Smooth muscle cell (in vitro differentiated cells): ENCODE data around the gene INPP4B. TPM values are rescaled to one million over a fixed set of nuclear protein-coding genes. Genes with fewer than 3 reads are reported as not detected.

Experiments
- DNase-seq: peaks from one replicate; lab custom pipeline; 2025; ENCODE audit not compliant: unreplicated experiment; lab: John Stamatoyannopoulos, UW
- H2AFZ ChIP-seq: fragments of 200-600 bp; sonication (generic); 2 replicates; pipeline ENCODE4 v1.6.0; 2016; ENCODE audit warnings: antibody characterized with exemption, low read depth, mild to moderate bottlenecking
- H3F3A ChIP-seq: fragments of 200-600 bp; sonication (generic); 2 replicates; pipeline ENCODE4 v1.6.0; 2017; ENCODE audit warnings: antibody characterized with exemption, low read depth
- H3K27ac ChIP-seq: fragments of 200-600 bp; sonication (generic); 2 replicates; pipeline ENCODE4 v1.5.1; 2016; ENCODE audit warnings: low read depth, mild to moderate bottlenecking
- H3K27me3 ChIP-seq: fragments of 200-600 bp; sonication (generic); 2 replicates; pipeline ENCODE4 v1.6.1; 2016; ENCODE audit warnings: low read depth, mild to moderate bottlenecking
- H3K36me3 ChIP-seq: fragments of 200-600 bp; sonication (generic); 2 replicates; pipeline ENCODE4 v1.5.1; 2016; ENCODE audit warnings: low read depth
- H3K4me1 ChIP-seq: fragments of 200-600 bp; sonication (generic); 2 replicates; pipeline ENCODE4 v1.5.1; 2016; ENCODE audit warnings: low read depth
- H3K4me2 ChIP-seq: fragments of 200-600 bp; sonication (generic); 2 replicates; pipeline ENCODE4 v1.6.0; 2016; ENCODE audit warnings: mild to moderate bottlenecking
- H3K4me3 ChIP-seq: fragments of 200-600 bp; sonication (generic); 2 replicates; pipeline ENCODE4 v1.5.1; 2016; ENCODE audit warnings: mild to moderate bottlenecking
- H3K79me2 ChIP-seq: fragments of 200-600 bp; sonication (generic); 2 replicates; pipeline ENCODE4 v1.6.0; 2016; ENCODE audit warnings: low read depth, mild to moderate bottlenecking
- H3K9ac ChIP-seq: fragments of 200-600 bp; sonication (generic); 2 replicates; pipeline ENCODE4 v1.6.0; 2016; ENCODE audit warnings: low read depth
- H3K9me3 ChIP-seq: fragments of 200-600 bp; sonication (generic); replicated peaks from 2 replicates; pipeline ENCODE4 v1.5.1; 2016; ENCODE audit warnings: low read depth
- H4K20me1 ChIP-seq: fragments of 200-600 bp; sonication (generic); 2 replicates; pipeline ENCODE4 v1.6.0; 2016; ENCODE audit warnings: low read depth
- WGBS: methylation state at CpG from one replicate; pipeline ENCODE4 v1.1.7; 2016; ENCODE audit warnings: low lambda C conversion rate; 5-methylcytosine and 5-hydroxymethylcytosine counted together
- polyA plus RNA-seq: library from polyadenylated mRNA; unstranded; fragments of >200 nt; fragmentation: Nextera tagmentation; extraction: Ambion mirVana; gene quantifications from 2 replicates; pipeline ENCODE4 v1.2.1, GENCODE V29; 2016
- total RNA-seq: library from RNA; depleted of rRNA; stranded (reverse); fragments of >200 nt; gene quantifications from 2 replicates; pipeline ENCODE4 v1.2.3, GENCODE V29; 2014
- TF ChIP-seq, protein P1 (sequence below): fragments of 200-600 bp; sonication (generic); IDR thresholded peaks from 2 replicates; pipeline ENCODE4 v1.5.1; 2017; ENCODE audit warnings: borderline replicate concordance, mild to moderate bottlenecking, antibody characterized with exemption; ENCODE audit not compliant: insufficient read depth, poor library complexity, severe bottlenecking

INPP4B gene
- total and polyA plus RNA-seq, 2 experiments from 2014 or later, result 2.0 to 10.9 TPM

DNA sequence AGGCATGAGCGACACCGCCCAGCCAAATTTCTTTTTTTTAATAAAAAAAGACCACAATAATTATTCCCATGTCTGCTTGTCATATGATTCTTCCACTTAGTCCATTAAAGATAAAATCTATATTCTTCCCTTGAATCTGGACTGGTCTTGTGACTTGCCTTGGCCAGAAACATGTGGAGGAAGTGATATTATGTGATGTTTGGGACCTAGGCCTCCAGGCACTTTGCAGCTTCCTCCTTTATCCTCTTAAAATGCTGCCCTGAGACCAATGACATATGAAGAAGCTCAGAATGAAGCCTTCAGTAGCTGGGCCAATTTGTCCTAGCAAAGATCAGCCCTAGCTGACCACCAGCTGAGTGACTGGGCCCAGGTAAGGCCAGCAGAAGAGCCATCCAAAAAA lies 250.0 kb downstream of the INPP4B start:
- TF ChIP-seq, protein P1, sequence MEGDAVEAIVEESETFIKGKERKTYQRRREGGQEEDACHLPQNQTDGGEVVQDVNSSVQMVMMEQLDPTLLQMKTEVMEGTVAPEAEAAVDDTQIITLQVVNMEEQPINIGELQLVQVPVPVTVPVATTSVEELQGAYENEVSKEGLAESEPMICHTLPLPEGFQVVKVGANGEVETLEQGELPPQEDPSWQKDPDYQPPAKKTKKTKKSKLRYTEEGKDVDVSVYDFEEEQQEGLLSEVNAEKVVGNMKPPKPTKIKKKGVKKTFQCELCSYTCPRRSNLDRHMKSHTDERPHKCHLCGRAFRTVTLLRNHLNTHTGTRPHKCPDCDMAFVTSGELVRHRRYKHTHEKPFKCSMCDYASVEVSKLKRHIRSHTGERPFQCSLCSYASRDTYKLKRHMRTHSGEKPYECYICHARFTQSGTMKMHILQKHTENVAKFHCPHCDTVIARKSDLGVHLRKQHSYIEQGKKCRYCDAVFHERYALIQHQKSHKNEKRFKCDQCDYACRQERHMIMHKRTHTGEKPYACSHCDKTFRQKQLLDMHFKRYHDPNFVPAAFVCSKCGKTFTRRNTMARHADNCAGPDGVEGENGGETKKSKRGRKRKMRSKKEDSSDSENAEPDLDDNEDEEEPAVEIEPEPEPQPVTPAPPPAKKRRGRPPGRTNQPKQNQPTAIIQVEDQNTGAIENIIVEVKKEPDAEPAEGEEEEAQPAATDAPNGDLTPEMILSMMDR, result no peak
- no peaks in the 10 kb centered on the region for H3K4me1 ChIP-seq
- no peak for DNase-seq
- WGBS, result 97% methylated on average over 2 of the region's 2 CpGs
- no peak overlapping the region for H3K9ac ChIP-seq
- no peaks in the 10 kb centered on the region for H3K79me2 ChIP-seq
- no peaks in the 10 kb centered on the region for H3K36me3 ChIP-seq
- no peak overlapping the region for H2AFZ ChIP-seq
- no peaks in the 10 kb centered on the region for H3K27me3 ChIP-seq
- no peaks in the 10 kb centered on the region for H4K20me1 ChIP-seq
- H3F3A ChIP-seq, result no peaks in the 10 kb centered on the region
- H3K9me3 ChIP-seq, result no peaks in the 10 kb centered on the region
- no peak overlapping the region for H3K27ac ChIP-seq
- no peak overlapping the region for H3K4me2 ChIP-seq
- no peak overlapping the region for H3K4me3 ChIP-seq

DNA sequence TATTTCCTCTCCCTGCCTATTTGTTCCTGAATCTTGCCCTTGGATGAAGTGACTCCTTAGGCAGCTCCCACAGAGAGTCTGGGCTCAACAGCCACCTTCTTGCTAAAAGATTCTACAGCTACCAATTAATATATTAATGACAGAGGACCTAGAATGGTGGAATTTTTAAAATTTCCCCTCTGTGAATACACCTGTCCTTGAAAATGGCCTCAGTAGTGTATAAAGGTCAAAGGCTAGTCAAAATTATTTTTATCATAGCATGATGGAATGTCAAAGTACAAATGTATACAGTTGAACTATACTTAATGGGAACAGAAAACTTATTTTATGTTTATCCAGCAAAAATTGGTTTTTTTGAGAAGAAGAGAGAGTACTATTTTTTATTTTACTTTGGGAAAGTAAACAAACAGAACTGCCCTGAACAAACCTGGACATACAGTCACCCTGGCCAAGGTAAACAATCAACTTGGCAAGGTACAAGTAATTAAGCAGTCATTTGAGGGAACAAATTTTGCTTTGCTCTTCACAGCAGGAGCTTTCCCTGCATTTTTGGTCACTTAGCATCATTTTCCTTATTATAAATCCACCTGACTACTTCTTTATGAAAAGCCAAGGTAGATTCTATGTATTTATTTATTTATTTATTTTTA lies 250.8 kb downstream of the INPP4B start:
- DNase-seq, result no peak
- Histone ChIP-seq H3K79me2 (no peaks in the 10 kb centered on the region), H3K27me3 (no peaks in the 10 kb centered on the region), H3K36me3 (no peaks in the 10 kb centered on the region), H3K9ac (no peak overlapping the region), H3K4me1 (no peaks in the 10 kb centered on the region), H4K20me1 (no peaks in the 10 kb centered on the region), H3K9me3 (no peaks in the 10 kb centered on the region), H3K4me3 (no peak overlapping the region), H3K27ac (no peak overlapping the region), H2AFZ (no peak overlapping the region), H3F3A (no peaks in the 10 kb centered on the region), H3K4me2 (no peak overlapping the region)
- TF ChIP-seq, protein P1, result no peak

DNA sequence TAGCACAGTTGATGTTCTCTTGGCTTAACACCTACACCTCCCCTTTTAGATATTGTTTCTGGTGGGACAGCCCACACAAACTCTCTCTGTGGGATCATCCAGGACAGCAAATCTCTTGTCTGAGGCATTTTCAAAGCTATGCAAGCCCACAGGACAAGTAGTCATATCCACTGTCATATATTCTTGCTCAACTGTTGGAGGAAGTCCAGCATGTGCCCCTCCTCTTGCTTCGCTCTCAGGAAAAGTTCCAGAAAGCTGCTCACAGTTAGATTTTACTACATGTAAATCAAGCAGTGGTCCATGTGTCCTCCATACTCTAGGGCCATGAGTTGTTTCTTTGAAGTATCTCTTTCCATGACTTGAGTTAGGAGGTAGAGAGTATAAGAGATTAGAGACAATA lies 260.7 kb downstream of the INPP4B start:
- Histone ChIP-seq H4K20me1 (no peaks in the 10 kb centered on the region), H3F3A (no peaks in the 10 kb centered on the region), H3K9ac (no peak overlapping the region), H3K27me3 (no peaks in the 10 kb centered on the region), H3K79me2 (no peaks in the 10 kb centered on the region), H3K9me3 (peaks cover 7% of the 10 kb centered on the region), H3K27ac (no peak overlapping the region), H3K36me3 (no peaks in the 10 kb centered on the region), H3K4me2 (no peak overlapping the region), H3K4me1 (no peaks in the 10 kb centered on the region), H3K4me3 (no peak overlapping the region), H2AFZ (no peak overlapping the region)
- 89% methylated on average over 1 of the region's 1 CpG for WGBS
- DNase-seq, result no peak
- TF ChIP-seq, protein P1, result no peak

DNA sequence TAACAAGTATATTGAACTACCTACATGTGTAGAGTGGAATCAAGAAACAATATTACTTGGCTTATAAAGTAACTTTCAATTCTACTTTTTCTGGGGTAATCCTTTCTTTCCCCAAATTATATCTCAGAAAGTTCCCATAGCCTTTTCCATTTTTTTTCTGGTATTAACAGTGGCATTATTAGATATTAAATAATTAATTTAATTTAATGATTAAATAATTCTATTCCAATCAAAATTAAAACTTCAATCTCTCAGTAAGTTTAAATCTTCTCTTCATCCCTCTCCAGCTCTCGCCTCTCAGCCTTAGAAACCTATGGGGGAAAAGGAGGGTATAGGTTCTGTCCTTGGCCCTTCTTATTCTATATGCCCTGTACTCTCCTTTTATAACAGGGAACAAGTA lies 262.4 kb downstream of the INPP4B start:
- no peak overlapping the region for H3K9ac ChIP-seq
- no peak overlapping the region for H3K4me3 ChIP-seq
- TF ChIP-seq, protein P1, result no peak
- DNase-seq, result no peak
- H3K4me2 ChIP-seq, result no peak overlapping the region
- H3K27ac ChIP-seq, result no peak overlapping the region
- no peaks in the 10 kb centered on the region for H3K9me3 ChIP-seq
- no peaks in the 10 kb centered on the region for H3K36me3 ChIP-seq
- no peaks in the 10 kb centered on the region for H3F3A ChIP-seq
- H3K4me1 ChIP-seq, result no peaks in the 10 kb centered on the region
- no peak overlapping the region for H2AFZ ChIP-seq
- no peaks in the 10 kb centered on the region for H3K79me2 ChIP-seq
- WGBS, result 93% methylated on average over 1 of the region's 1 CpG
- no peaks in the 10 kb centered on the region for H3K27me3 ChIP-seq
- H4K20me1 ChIP-seq, result no peaks in the 10 kb centered on the region
